AG09319 (cell line): ENCODE data around the gene KCTD20.

Source experiments
- DNase-seq: peaks from one replicate; pipeline ENCODE4 v3.0.0-alpha.2; 2010; ENCODE audit warnings: low read depth; ENCODE audit errors: extremely low read depth
- TF ChIP-seq, protein P1 (sequence below): IDR thresholded peaks from 2 replicates; pipeline ENCODE4 v1.5.1; 2011; ENCODE audit warnings: low read depth, mild to moderate bottlenecking, inconsistent platforms, low read length, moderate library complexity

The KCTD20 gene

DNA sequence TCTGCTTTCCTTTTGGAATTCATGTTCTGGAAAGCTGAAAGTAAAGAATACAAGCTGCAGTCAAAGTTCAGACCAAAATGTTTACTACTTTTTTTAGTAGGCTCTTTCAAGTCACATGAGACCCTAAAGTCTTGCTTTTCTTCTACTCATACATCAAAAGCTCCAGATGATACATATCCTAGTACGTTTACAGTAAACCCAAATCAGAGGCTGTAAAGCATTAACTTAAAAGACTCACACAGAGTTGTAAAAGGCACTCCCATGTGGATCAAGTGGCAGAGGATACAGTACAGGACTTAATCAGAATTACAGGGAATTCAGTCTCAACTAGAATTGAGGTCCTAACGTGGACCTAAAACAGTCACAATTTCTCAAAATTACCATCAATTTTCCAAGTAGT is 63.8 kb downstream of the KCTD20 start:
- no peak for DNase-seq
- TF ChIP-seq, protein P1, sequence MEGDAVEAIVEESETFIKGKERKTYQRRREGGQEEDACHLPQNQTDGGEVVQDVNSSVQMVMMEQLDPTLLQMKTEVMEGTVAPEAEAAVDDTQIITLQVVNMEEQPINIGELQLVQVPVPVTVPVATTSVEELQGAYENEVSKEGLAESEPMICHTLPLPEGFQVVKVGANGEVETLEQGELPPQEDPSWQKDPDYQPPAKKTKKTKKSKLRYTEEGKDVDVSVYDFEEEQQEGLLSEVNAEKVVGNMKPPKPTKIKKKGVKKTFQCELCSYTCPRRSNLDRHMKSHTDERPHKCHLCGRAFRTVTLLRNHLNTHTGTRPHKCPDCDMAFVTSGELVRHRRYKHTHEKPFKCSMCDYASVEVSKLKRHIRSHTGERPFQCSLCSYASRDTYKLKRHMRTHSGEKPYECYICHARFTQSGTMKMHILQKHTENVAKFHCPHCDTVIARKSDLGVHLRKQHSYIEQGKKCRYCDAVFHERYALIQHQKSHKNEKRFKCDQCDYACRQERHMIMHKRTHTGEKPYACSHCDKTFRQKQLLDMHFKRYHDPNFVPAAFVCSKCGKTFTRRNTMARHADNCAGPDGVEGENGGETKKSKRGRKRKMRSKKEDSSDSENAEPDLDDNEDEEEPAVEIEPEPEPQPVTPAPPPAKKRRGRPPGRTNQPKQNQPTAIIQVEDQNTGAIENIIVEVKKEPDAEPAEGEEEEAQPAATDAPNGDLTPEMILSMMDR = no peak

GRCh38 chr6:36508532-36508931 is 65.7 kb downstream of the KCTD20 start:
- TF ChIP-seq, protein P1 = no peak
- DNase-seq = no peak

- TF ChIP-seq, protein P1 = no peak
- DNase-seq = no peak
Observed at GRCh38 chr6:36510365-36510764, 67.6 kb downstream of the KCTD20 start.

DNA sequence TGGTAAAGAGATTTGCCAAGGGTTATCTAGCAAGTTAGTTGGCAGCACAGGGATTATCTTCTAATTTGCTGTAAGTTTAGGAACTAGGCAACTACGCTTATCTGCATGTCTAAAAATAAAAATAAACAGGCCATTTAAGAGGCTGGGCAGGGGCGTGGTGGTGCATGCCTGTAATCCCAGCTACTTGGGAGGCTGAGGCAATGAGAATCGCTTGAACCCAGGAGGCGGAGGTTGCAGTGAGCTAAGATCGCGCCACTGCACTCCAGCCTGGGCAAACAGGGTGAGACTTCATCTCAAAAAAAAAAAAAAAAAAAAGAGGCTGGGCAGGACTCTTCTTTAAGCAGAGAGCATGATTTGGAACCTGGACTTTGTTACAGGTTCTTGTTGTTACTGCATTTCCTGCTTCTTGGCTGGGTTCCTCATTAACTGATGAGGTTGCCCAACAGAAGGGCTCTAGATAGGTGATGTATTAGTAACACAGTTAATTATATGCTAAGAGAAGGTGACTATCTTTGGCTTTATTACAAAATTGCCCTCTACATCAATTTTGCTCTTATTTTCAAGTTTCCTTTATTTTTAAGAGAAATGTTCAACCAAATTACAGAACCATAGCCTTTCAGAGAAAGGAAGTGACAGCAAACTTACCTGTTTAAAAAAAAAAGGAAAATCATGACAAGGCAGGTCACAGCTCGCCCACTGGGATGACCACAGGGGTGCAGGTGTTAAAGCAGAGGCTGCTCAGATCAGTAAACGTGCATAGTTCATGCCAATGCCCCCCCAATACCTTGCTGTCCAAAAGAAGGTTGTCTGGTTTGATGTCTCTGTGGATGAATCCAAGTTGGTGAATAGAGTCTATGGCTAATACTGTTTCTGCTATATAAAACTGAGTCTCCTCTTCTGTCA is 72.0 kb downstream of the KCTD20 start:
- no peak for DNase-seq
- TF ChIP-seq, protein P1 = no peak

GRCh38 chr6:36515844-36516243 is 73.0 kb downstream of the KCTD20 start:
- TF ChIP-seq, protein P1 = no peak
- no peak for DNase-seq

DNA sequence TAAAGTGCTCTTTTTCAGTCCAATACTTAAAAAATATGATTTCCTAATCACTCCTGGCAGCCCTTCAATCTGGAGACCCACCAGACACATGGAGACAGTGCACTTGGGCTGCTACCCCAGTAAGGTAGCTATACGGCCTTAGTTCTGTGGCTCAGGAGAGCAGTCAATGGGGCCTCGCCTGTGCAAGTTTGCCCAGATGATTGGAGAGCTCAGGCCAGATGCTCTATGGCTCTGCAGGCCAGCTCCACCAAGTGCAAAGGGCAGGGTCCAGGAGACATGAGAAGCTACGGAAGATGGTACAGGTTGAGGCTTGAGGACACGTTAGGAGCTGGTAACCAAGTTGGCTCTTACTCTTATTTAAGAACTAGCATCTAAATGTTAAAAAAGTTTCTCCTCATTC is 73.8 kb downstream of the KCTD20 start:
- TF ChIP-seq, protein P1 = no peak
- DNase-seq = no peak

DNA sequence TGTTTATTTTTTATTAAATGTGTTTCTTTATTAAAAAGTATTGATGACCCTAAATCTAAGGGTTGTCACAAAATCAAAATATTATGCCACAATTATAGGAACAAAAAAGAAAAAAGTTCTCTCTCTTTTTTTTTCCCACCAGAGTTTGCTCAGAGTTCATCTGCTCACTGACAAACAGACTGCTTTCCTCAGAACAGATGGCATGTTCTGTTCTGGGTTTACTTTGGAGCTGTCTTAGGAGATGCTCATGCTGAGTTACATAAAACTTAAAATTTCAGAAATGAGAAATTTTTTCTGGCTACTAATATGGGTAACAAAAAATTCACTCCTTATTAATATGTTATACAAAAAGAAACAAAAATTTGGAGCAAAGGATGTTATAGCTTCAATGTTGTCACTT is 74.2 kb downstream of the KCTD20 start:
- TF ChIP-seq, protein P1 = no peak
- DNase-seq = no peak
